ENCODE results near the gene OLFM2.
"Not testable (repeated sequence)": the region's sequence is repeated elsewhere in the genome, so short reads cannot be mapped to it uniquely, and the experiment has no call there.

Gene OLFM2

GRCh38 chr19:9847087-9847671 lies 89.1 kb downstream of the OLFM2 start:
- DNase-seq (peak in 1 of 2 donors; percentile 42), ATAC-seq (peak; percentile 65)
- Mint-ChIP-seq H3K4me1 (peaks cover 39% of the 10 kb centered on the region), H3K9me3 (no peaks in the 10 kb centered on the region), H3K4me3 (no peak overlapping the region), H3K27me3 (no peaks in the 10 kb centered on the region), H3K27ac (no peak overlapping the region)

- not testable (repeated sequence) for H3K27me3 Mint-ChIP-seq, ATAC-seq, H3K9me3 Mint-ChIP-seq, H3K27ac Mint-ChIP-seq, H3K4me3 Mint-ChIP-seq, DNase-seq
- peaks cover 52% of the 10 kb centered on the region for H3K4me1 Mint-ChIP-seq
Observed at GRCh38 chr19:9843626-9844273, 92.6 kb downstream of the OLFM2 start.

GRCh38 chr19:9842834-9843625 lies 93.3 kb downstream of the OLFM2 start:
- H3K4me1 Mint-ChIP-seq = peaks cover 52% of the 10 kb centered on the region
- no peak for DNase-seq
- no peak for ATAC-seq
- peak overlapping the region in 1 of 2 donors; percentile 25 for H3K27ac Mint-ChIP-seq
- no peaks in the 10 kb centered on the region for H3K9me3 Mint-ChIP-seq
- H3K4me3 Mint-ChIP-seq = no peak overlapping the region
- H3K27me3 Mint-ChIP-seq = no peaks in the 10 kb centered on the region

GRCh38 chr19:9839415-9839814 lies 96.9 kb downstream of the OLFM2 start:
- Mint-ChIP-seq H3K9me3 (no peaks in the 10 kb centered on the region), H3K4me3 (no peak overlapping the region), H3K4me1 (peaks cover 36% of the 10 kb centered on the region), H3K27me3 (no peaks in the 10 kb centered on the region), H3K27ac (no peak overlapping the region)
- ATAC-seq (no peak), DNase-seq (no peak)

GRCh38 chr19:9838324-9838723 lies 98.0 kb downstream of the OLFM2 start:
- ATAC-seq (no peak), DNase-seq (no peak)
- Mint-ChIP-seq H3K4me3 (no peak overlapping the region), H3K4me1 (peaks cover 40% of the 10 kb centered on the region), H3K27ac (no peak overlapping the region), H3K27me3 (no peaks in the 10 kb centered on the region), H3K9me3 (no peaks in the 10 kb centered on the region)

GRCh38 chr19:9836021-9836420 lies 100.3 kb downstream of the OLFM2 start:
- no peaks in the 10 kb centered on the region for H3K9me3 Mint-ChIP-seq
- peak overlapping the region; percentile 87 to 91 for H3K4me3 Mint-ChIP-seq
- H3K4me1 Mint-ChIP-seq = peaks cover 40% of the 10 kb centered on the region
- DNase-seq = no peak
- peak overlapping the region; percentile 83 to 88 for H3K27ac Mint-ChIP-seq
- no peaks in the 10 kb centered on the region for H3K27me3 Mint-ChIP-seq
- ATAC-seq = no peak

- ATAC-seq = peak; percentile 24
Observed at GRCh38 chr19:9835507-9835949, 100.8 kb downstream of the OLFM2 start.

GRCh38 chr19:9834726-9835506 lies 101.4 kb downstream of the OLFM2 start, which contains the start of gene PIN1:
PIN1 (plus strand) TSS chr19:9835318; CDS start chr19:9835345, 27 bp downstream.
- Mint-ChIP-seq H3K4me1 (peaks cover 35% of the 10 kb centered on the region), H3K27me3 (no peaks in the 10 kb centered on the region), H3K27ac (peak within 1 kb of the TSS; percentile 88 to 89), H3K4me3 (peak within 1 kb of the TSS; percentile 87 to 91), H3K9me3 (no peaks in the 10 kb centered on the region)
- DNase-seq (peak; percentile 99), ATAC-seq (peak; percentile 99)

More at GRCh38 chr19:9835507-9835949, 100.8 kb downstream of the OLFM2 start:
- Mint-ChIP-seq H3K27ac (peak overlapping the region; percentile 83 to 88), H3K27me3 (no peaks in the 10 kb centered on the region), H3K4me1 (peaks cover 39% of the 10 kb centered on the region), H3K9me3 (no peaks in the 10 kb centered on the region), H3K4me3 (peak overlapping the region; percentile 87 to 91)
- DNase-seq = no peak

- Mint-ChIP-seq H3K4me1 (peaks cover 32% of the 10 kb centered on the region), H3K27ac (peak overlapping the region in 1 of 2 donors; percentile 27), H3K27me3 (no peaks in the 10 kb centered on the region), H3K4me3 (peak overlapping the region; percentile 87 to 91), H3K9me3 (no peaks in the 10 kb centered on the region)
- ATAC-seq = no peak
- DNase-seq = no peak
Observed at GRCh38 chr19:9834307-9834725, 102.0 kb downstream of the OLFM2 start.

GRCh38 chr19:9828551-9829063 lies 107.7 kb downstream of the OLFM2 start:
- Mint-ChIP-seq H3K27me3 (no peaks in the 10 kb centered on the region), H3K4me1 (peaks cover 27% of the 10 kb centered on the region), H3K9me3 (no peaks in the 10 kb centered on the region), H3K4me3 (peak overlapping the region; percentile 98 to 100), H3K27ac (peak overlapping the region; percentile 87 to 99)
- no peak for DNase-seq
- no peak for ATAC-seq

- Mint-ChIP-seq H3K4me3 (peak within 1 kb of the TSS; percentile 98 to 100), H3K27me3 (no peaks in the 10 kb centered on the region), H3K4me1 (peaks cover 30% of the 10 kb centered on the region), H3K27ac (peak within 1 kb of the TSS; percentile 98 to 99), H3K9me3 (no peaks in the 10 kb centered on the region)
- DNase-seq = peak; percentile 76 to 86
- ATAC-seq = peak; percentile 99
Observed at GRCh38 chr19:9827289-9828238, 108.8 kb downstream of the OLFM2 start, which contains the start of gene UBL5. UBL5 (plus strand) TSS chr19:9827918; CDS start chr19:9828338, 420 bp downstream.

GRCh38 chr19:9823816-9824215 lies 112.5 kb downstream of the OLFM2 start:
- peaks cover 35% of the 10 kb centered on the region for H3K4me1 Mint-ChIP-seq
- ATAC-seq = no peak
- H3K4me3 Mint-ChIP-seq = no peak overlapping the region
- H3K9me3 Mint-ChIP-seq = no peaks in the 10 kb centered on the region
- H3K27me3 Mint-ChIP-seq = no peaks in the 10 kb centered on the region
- no peak for DNase-seq
- no peak overlapping the region for H3K27ac Mint-ChIP-seq

GRCh38 chr19:9820034-9820433 lies 116.3 kb downstream of the OLFM2 start:
- H3K27ac Mint-ChIP-seq, H3K9me3 Mint-ChIP-seq, H3K27me3 Mint-ChIP-seq, ATAC-seq, DNase-seq: not testable (repeated sequence)
- Mint-ChIP-seq H3K4me3 (peak overlapping the region; percentile 84 to 90), H3K4me1 (peaks cover 34% of the 10 kb centered on the region)

GRCh38 chr19:9819596-9819909 lies 116.8 kb downstream of the OLFM2 start:
- Mint-ChIP-seq H3K9me3 (peaks cover 0 to 9% of the 10 kb centered on the region in 2 donors), H3K27ac (no peak overlapping the region), H3K4me1 (peaks cover 34% of the 10 kb centered on the region), H3K27me3 (no peaks in the 10 kb centered on the region), H3K4me3 (peak overlapping the region; percentile 84 to 90)
- ATAC-seq (no peak), DNase-seq (no peak)

Measured in stimulated activated naive CD8-positive, alpha-beta T cell treated with anti-CD3 and anti-CD28 coated beads, Interleukin-15, amount 100 ng/mL, for 72 hours (primary cell).